ENCODE results near the gene OR52B6.

DNA sequence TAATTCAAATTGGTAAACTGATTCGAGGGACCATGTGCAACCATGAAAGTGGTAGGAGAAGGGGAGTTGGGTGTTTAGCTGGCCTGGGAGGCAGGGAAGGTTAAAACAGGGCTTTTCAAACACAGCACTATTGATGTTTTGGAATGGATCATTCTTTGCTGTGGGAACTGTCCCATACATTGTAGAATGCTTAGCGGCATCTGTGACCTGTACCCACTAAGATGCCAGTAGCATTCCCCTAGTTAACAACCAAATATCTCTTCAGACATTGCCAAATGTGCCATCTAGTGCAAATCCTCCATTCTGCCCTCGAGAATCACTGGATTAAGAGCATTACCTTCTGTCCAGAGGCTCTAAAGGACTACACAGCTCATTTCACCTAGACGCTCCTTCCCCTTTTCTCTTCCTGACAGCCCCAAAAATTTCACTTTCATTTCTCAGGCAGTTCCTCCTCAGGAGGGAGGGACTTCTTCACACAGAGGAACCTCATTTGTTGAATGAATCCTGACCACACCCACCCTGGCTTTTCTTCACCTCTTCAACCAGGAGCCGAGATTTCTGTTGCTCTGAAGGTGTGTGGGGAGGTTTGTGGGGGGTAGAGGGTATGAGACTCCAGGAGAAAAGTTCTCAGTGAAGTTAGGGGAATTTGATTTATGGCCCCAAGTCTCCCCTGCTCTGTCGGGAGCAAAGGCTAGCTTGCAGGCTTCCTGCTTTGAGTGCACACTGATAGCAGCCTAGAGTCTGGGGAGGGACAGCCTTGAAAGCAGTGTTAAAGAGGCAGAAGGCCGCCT is 44.0 kb downstream of the OR52B6 start, which contains the start of gene TRIM34:
- TF ChIP-seq, protein P1, sequence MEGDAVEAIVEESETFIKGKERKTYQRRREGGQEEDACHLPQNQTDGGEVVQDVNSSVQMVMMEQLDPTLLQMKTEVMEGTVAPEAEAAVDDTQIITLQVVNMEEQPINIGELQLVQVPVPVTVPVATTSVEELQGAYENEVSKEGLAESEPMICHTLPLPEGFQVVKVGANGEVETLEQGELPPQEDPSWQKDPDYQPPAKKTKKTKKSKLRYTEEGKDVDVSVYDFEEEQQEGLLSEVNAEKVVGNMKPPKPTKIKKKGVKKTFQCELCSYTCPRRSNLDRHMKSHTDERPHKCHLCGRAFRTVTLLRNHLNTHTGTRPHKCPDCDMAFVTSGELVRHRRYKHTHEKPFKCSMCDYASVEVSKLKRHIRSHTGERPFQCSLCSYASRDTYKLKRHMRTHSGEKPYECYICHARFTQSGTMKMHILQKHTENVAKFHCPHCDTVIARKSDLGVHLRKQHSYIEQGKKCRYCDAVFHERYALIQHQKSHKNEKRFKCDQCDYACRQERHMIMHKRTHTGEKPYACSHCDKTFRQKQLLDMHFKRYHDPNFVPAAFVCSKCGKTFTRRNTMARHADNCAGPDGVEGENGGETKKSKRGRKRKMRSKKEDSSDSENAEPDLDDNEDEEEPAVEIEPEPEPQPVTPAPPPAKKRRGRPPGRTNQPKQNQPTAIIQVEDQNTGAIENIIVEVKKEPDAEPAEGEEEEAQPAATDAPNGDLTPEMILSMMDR (IDR thresholded peaks at IDR 0.05) = no peak
- TF ChIP-seq POLR2A (IDR thresholded peaks at IDR 0.05) = no peak
- TF ChIP-seq POLR2AphosphoS5 (IDR thresholded peaks at IDR 0.05) = peak in 1 of 3 donors; percentile 17

Measured in breast epithelium (tissue), 3 donors.